Activated CD8-positive, alpha-beta T cell treated with anti-CD3 and anti-CD28 coated beads, Interleukin-2, amount 10 ng/mL, durations not matched to agents 7 days and 5 days (primary cell): ENCODE results near the gene ARHGEF4. TPM values are rescaled to one million over a fixed set of nuclear protein-coding genes. Genes with fewer than 3 reads are reported as not detected.

ENCODE experiments used
- ATAC-seq: fragments of 150-1000 bp; cut with Tn5 transposase; one replicate; pipeline ENCODE4 v1.10.0; 2021; ENCODE audit warnings: moderate library complexity
- CTCF ChIA-PET: fragments of 350-600 bp; sonication (Branson Sonifier 250); formaldehyde crosslinking; loops from one replicate; lab custom pipeline; 2021; ENCODE audit warnings: antibody characterized with exemption; lab: Charles Lee
- POLR2A ChIA-PET: fragments of 350-600 bp; sonication (Branson Sonifier 250); formaldehyde crosslinking; loops from one replicate; lab custom pipeline; 2021; ENCODE audit warnings: antibody characterized with exemption; lab: Charles Lee
- DNase-seq: peaks from one replicate; pipeline ENCODE4 v3.0.0-alpha.2; 2020
- H3K27ac Mint-ChIP-seq: one replicate; pipeline ENCODE4 v1.8.0; 2021; ENCODE audit warnings: mild to moderate bottlenecking, mixed read lengths
- H3K27me3 Mint-ChIP-seq: one replicate; pipeline ENCODE4 v1.8.0; 2021; ENCODE audit warnings: low read depth, mixed read lengths
- H3K36me3 Mint-ChIP-seq: one replicate; pipeline ENCODE4 v1.8.0; 2021; ENCODE audit warnings: low read depth, mixed read lengths
- H3K4me1 Mint-ChIP-seq: one replicate; pipeline ENCODE4 v1.8.0; 2021; ENCODE audit warnings: low read depth, mixed read lengths
- H3K4me3 Mint-ChIP-seq: one replicate; pipeline ENCODE4 v1.8.0; 2021; ENCODE audit warnings: mild to moderate bottlenecking, mixed read lengths
- H3K9me3 Mint-ChIP-seq: one replicate; pipeline ENCODE4 v1.8.0; 2022; ENCODE audit warnings: mixed read lengths; ENCODE audit not compliant: insufficient read depth
- total RNA-seq, 2 experiments: library from RNA; stranded (reverse); gene quantifications; one replicate each; pipeline ENCODE4 v1.2.3, GENCODE V29; 2021

The ARHGEF4 gene, protein sequence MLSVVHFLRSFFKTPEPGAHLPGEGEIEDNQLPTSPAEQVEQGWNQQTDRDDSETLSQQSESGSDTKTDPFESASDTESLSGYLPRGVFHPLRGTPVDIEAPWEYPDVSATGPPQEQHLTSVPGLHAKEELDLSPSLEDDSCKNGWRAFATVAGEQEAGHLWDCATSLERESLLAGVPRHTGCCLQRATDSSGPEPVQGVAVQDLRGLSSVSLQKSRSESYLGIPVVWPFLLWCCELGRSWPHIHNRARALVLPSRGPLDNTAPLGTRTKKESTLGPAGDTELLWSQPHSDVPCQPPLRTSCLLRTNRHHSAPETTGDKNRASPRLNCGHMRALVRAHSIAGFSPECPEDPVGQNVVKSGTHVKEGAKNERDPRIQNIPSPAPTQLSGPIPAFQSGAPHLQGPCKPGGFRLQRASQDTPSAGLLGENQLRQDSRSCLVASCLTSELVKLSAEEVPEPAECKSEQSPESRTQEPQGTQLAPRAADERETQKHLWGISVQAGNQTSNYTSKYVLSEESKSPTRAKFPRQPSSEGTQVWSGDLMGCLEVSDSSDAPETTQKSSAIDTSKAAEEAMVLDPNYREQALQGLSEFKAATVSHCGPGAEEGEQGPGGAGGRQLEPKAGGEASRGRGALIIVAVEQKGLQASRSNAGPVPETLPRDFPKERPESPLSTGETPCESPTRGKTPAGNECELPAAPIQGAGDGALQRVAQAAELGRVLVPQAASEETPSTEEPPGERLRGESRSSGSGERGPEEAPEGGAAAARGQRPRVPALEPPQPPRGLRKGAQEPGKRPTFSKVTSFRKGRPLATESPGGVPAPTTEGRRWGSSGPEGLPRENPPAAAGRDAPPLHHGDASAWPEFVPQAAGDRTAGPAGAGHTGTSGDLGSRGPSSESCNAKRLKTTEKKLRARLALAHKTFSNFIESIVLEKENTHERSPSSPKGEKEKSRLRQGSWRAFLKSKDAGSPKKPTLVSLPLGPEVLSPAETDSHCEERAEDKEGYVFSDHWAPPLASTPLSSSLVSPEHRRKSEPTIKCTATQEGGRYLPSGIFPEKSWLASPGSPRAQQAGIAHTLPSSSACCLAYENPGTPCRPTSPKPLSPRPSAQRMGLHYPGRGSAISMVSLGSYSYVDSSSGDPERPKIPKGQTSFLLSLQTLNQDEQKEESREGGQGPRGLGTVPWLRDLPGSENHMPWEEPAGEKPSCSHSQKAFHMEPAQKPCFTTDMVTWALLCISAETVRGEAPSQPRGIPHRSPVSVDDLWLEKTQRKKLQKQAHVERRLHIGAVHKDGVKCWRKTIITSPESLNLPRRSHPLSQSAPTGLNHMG (N-terminal part only)
- total RNA-seq: 1 to 10 TPM; 2.9 to 3.3 TPM

- H3K9me3 Mint-ChIP-seq: no peaks in the 10 kb centered on the region
Measured at GRCh38 chr2:130836501-130837174, at the start of gene ARHGEF4. TSS of gene ARHGEF4 (plus strand) at chr2:130836914. CDS start at chr2:130836954, 40 bp downstream.

GRCh38 chr2:130787841-130788240 lies 48.9 kb upstream of the ARHGEF4 start:
- Mint-ChIP-seq H3K36me3 (no peaks in the 10 kb centered on the region), H3K4me1 (no peaks in the 10 kb centered on the region), H3K9me3 (no peaks in the 10 kb centered on the region), H3K27ac (no peak overlapping the region), H3K4me3 (no peak overlapping the region), H3K27me3 (peaks cover 7% of the 10 kb centered on the region)
- no peak for DNase-seq
- ATAC-seq: no peak
- ChIA-PET POLR2A (no interaction called here), CTCF (no interaction called here)

More at GRCh38 chr2:130836501-130837174, at the start of gene ARHGEF4:
- DNase-seq (peak; percentile 47), ATAC-seq (peak; percentile 83)
- peaks cover 42% of the 10 kb centered on the region for H3K27me3 Mint-ChIP-seq
- CTCF ChIA-PET: interaction anchor here (1.3 kb wide), 1 partner anchor 39 kb away, joined by 4 read pairs; no protein-coding TSS in a partner anchor
- POLR2A ChIA-PET: no interaction called here
- no peak within 1 kb of the TSS for H3K4me3 Mint-ChIP-seq
- H3K27ac Mint-ChIP-seq: no peak within 1 kb of the TSS
- H3K36me3 Mint-ChIP-seq: no peaks in the 10 kb centered on the region
- peaks cover 2% of the 10 kb centered on the region for H3K4me1 Mint-ChIP-seq

GRCh38 chr2:130790312-130790711 lies 46.4 kb upstream of the ARHGEF4 start:
- H3K36me3 Mint-ChIP-seq: no peaks in the 10 kb centered on the region
- DNase-seq (no peak), ATAC-seq (no peak)
- no peaks in the 10 kb centered on the region for H3K9me3 Mint-ChIP-seq
- H3K27me3 Mint-ChIP-seq: peaks cover 9% of the 10 kb centered on the region
- H3K27ac Mint-ChIP-seq: no peak overlapping the region
- POLR2A ChIA-PET: no interaction called here
- no peak overlapping the region for H3K4me3 Mint-ChIP-seq
- CTCF ChIA-PET: interaction anchor here (1.4 kb wide), 1 partner anchor 85 kb away, joined by 3 read pairs; no protein-coding TSS in a partner anchor
- peaks cover under 1% of the 10 kb centered on the region for H3K4me1 Mint-ChIP-seq

- Mint-ChIP-seq H3K4me1 (peaks cover 3% of the 10 kb centered on the region), H3K4me3 (no peak overlapping the region), H3K36me3 (no peaks in the 10 kb centered on the region), H3K9me3 (no peaks in the 10 kb centered on the region), H3K27me3 (peaks cover 9% of the 10 kb centered on the region), H3K27ac (no peak overlapping the region)
- ATAC-seq (no peak), DNase-seq (no peak)
- ChIA-PET CTCF (interaction anchor here (1.4 kb wide), 1 partner anchor 84 kb away, joined by 3 read pairs; no protein-coding TSS in a partner anchor), POLR2A (no interaction called here)
Measured at GRCh38 chr2:130790804-130791616, 45.7 kb upstream of the ARHGEF4 start.

- no peak overlapping the region for H3K27ac Mint-ChIP-seq
- no peak overlapping the region for H3K4me3 Mint-ChIP-seq
- ChIA-PET POLR2A (no interaction called here), CTCF (interaction anchor here (1.4 kb wide), 1 partner anchor 84 kb away, joined by 3 read pairs; no protein-coding TSS in a partner anchor)
- ATAC-seq: no peak
- H3K4me1 Mint-ChIP-seq: peaks cover 8% of the 10 kb centered on the region
- no peaks in the 10 kb centered on the region for H3K36me3 Mint-ChIP-seq
- peaks cover 9% of the 10 kb centered on the region for H3K27me3 Mint-ChIP-seq
- no peaks in the 10 kb centered on the region for H3K9me3 Mint-ChIP-seq
- DNase-seq: no peak
Measured at GRCh38 chr2:130791617-130791939, 45.1 kb upstream of the ARHGEF4 start.

GRCh38 chr2:130795431-130795830 lies 41.3 kb upstream of the ARHGEF4 start:
- POLR2A ChIA-PET: no interaction called here
- CTCF ChIA-PET: interaction anchor here (0.9 to 7.2 kb wide), 4 partner anchors 67 to 127 kb away, joined by 3 to 164 read pairs (median 6); no protein-coding TSS in a partner anchor
- Mint-ChIP-seq H3K9me3 (no peaks in the 10 kb centered on the region), H3K27me3 (peaks cover 11% of the 10 kb centered on the region), H3K27ac (no peak overlapping the region), H3K4me3 (no peak overlapping the region), H3K4me1 (peaks cover 14% of the 10 kb centered on the region), H3K36me3 (no peaks in the 10 kb centered on the region)
- ATAC-seq: no peak
- no peak for DNase-seq

DNA sequence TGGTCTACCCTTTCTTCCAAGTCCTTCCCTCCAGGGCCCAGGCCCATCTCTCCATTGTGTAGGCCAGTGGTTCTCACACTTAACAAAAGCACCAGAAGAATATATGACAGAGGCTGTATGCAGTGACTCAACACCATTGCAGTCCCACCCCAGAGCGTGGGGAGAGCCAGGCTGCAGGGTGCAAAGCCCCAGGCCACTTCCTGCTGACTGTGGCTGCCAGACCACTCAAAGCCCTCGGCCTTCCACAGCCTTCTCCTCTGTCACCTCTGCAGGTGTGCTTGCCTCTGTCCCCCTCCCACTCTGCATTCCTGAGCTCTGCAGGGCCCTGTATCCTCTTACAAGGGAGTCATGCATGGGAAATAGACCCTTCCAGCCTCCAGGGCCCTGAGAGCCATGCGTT lies 40.4 kb upstream of the ARHGEF4 start:
- ChIA-PET CTCF (interaction anchor here (0.9 to 7.2 kb wide), 5 partner anchors 68 to 126 kb away, joined by 3 to 164 read pairs (median 8); no protein-coding TSS in a partner anchor), POLR2A (no interaction called here)
- Mint-ChIP-seq H3K36me3 (no peaks in the 10 kb centered on the region), H3K27me3 (peaks cover 11% of the 10 kb centered on the region), H3K27ac (no peak overlapping the region), H3K9me3 (no peaks in the 10 kb centered on the region), H3K4me3 (no peak overlapping the region), H3K4me1 (peaks cover 14% of the 10 kb centered on the region)
- ATAC-seq: no peak
- DNase-seq: peak; percentile 33

DNA sequence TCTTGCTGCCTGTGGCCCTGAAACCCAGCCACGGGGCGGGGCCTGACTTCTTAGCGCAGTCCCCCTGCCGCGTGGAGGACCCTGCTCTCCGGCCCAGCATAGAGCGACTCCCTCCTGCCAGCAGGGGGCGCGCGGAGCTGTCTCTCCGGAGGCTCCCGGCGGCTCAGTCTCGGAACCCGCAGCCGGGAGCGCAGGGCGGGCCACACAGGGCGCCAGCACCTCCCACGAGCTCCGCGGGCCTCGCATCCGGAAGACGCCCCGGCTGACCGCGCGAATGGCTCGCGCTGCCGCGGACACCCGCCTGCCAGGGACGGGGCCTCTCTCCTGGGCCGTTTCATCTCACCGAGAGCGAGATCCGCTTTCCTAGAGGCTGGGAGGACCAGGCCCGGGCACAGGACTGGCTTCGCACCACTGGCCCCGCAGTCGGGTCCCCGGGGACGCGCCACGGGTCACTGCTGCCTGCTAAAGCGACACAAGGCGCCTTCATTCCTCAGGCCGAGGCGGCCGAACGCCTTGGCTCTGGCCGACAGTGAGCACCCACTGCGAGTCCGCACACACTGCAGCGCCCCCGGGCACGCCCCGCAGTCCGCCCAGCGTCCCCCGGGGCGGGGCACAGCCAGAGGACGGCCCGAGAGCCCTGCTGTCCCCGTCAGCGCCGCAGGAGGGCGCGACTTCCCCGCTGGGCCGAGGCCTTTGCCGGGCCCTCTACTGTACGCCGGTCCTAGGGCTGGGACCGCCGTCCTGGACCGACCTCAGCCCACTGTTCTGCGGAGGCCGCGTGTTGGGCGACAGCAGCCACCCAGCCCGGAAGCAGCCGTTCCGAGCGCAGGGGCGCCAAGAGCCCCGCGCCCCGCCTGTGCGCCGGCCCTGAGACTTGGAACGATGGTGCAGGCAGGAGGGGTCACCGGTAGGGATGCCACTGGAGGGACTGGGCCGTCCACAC lies 39.0 kb upstream of the ARHGEF4 start:
- ChIA-PET POLR2A (interaction anchor here (1.0 kb wide), 1 partner anchor 76 kb away, joined by 14 read pairs; no protein-coding TSS in a partner anchor), CTCF (interaction anchor here (0.6 to 7.2 kb wide), 33 partner anchors 9 to 309 kb away, joined by 3 to 164 read pairs (median 4); partner anchors contain the start of gene ARHGEF4)
- Mint-ChIP-seq H3K9me3 (no peaks in the 10 kb centered on the region), H3K4me1 (peaks cover 14% of the 10 kb centered on the region), H3K27ac (peak overlapping the region; percentile 49), H3K27me3 (peaks cover 8% of the 10 kb centered on the region), H3K36me3 (no peaks in the 10 kb centered on the region), H3K4me3 (peak overlapping the region; percentile 67)
- ATAC-seq (peak; percentile 95), DNase-seq (peak; percentile 94)

DNA sequence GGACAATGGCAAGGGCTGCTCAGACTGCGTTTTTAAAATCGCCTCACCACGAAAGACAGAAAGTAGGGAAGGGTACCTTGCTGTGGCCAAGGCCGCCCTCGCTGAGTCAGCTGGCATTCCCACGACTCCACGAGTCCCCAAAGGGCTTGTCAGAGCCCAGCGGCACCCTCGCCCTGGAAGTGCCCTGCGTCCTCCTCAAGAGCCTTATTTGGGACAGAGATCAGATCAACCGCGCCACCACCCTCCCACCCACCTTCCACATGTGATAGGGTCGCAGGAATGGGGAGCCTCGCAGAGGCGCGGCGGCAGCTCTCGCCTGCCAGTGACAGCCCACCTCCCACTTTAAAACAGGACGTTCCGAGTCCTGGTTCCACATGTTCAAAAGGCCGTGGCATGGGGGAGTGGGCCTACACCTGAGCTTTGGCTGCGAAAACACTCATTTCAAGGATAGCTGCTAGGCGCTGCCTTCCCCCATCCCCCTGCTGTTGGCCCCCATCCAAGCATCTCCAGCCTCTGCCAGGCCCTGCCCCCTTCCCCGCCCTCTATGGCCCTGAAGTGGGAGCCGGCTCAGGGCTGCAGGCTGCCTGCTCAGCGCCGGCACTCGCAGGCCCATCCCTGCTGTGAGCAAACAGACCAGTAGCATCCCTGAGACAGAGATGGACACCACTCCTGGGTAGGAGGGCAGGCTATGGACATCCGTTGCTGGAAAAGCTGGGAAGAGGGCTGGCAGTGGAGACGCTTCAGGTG lies 38.1 kb upstream of the ARHGEF4 start:
- CTCF ChIA-PET: interaction anchor here (1.1 to 7.2 kb wide), 5 partner anchors 23 to 875 kb away, joined by 3 to 164 read pairs (median 6); no protein-coding TSS in a partner anchor
- Mint-ChIP-seq H3K4me3 (peak overlapping the region; percentile 67), H3K27ac (no peak overlapping the region), H3K9me3 (no peaks in the 10 kb centered on the region), H3K27me3 (peaks cover 6% of the 10 kb centered on the region), H3K36me3 (no peaks in the 10 kb centered on the region), H3K4me1 (peaks cover 14% of the 10 kb centered on the region)
- DNase-seq (no peak), ATAC-seq (no peak)
- POLR2A ChIA-PET: no interaction called here
